Activated naive CD4-positive, alpha-beta T cell treated with anti-CD3 and anti-CD28 coated beads, Interleukin-2, amount 50 U/mL, for 72 hours (primary cell): ENCODE results near the gene GDAP1L1. TPM values are rescaled to one million over a fixed set of nuclear protein-coding genes. Genes with fewer than 3 reads are reported as not detected.
A peak's percentile ranks its signal among the peaks of the same experiment; 100 is the strongest.
"Not testable (repeated sequence)": the region's sequence is repeated elsewhere in the genome, so short reads cannot be mapped to it uniquely, and the experiment has no call there.

ENCODE experiments used
- ATAC-seq, 2 donors: fragments of 150-1000 bp; cut with Tn5 transposase; 2 replicates each; pipeline ENCODE4 v1.10.0; 2021; ENCODE audit warnings: mild to moderate bottlenecking in 2 of 2, moderate library complexity in 2 of 2
- DNase-seq, 2 donors: peaks; one replicate each; pipeline ENCODE4 v3.0.0; 2021 to 2022; ENCODE audit warnings: low spot score in 2 of 2
- H3K27ac Mint-ChIP-seq, 2 donors: one replicate each; pipeline ENCODE4 v1.8.0; 2022; ENCODE audit warnings: mild to moderate bottlenecking in 2 of 2, mixed read lengths in 2 of 2
- H3K36me3 Mint-ChIP-seq, 2 donors: one replicate each; pipeline ENCODE4 v1.8.0; 2022; ENCODE audit warnings: mixed read lengths in 2 of 2
- H3K9me3 Mint-ChIP-seq, 2 donors: one replicate each; pipeline ENCODE4 v1.8.0; 2022; ENCODE audit warnings: mixed read lengths in 2 of 2
- total RNA-seq, 2 donors: library from RNA; stranded (reverse); gene quantifications; one replicate each; pipeline ENCODE4 v1.2.3, GENCODE V29; 2022

The GDAP1L1 gene
- total RNA-seq, 2 donors from 2014 or later, result not detected

GRCh38 chr20:44233436-44234016, 13.6 kb upstream of the GDAP1L1 start:
- Mint-ChIP-seq H3K36me3 (no peaks in the 10 kb centered on the region), H3K27ac (no peak overlapping the region), H3K9me3 (no peaks in the 10 kb centered on the region)
- ATAC-seq (no peak), DNase-seq (no peak)

GRCh38 chr20:44234566-44235317, 12.4 kb upstream of the GDAP1L1 start:
- no peaks in the 10 kb centered on the region for H3K9me3 Mint-ChIP-seq
- ATAC-seq, result no peak
- no peaks in the 10 kb centered on the region for H3K36me3 Mint-ChIP-seq
- DNase-seq, result no peak
- H3K27ac Mint-ChIP-seq, result peak overlapping the region in 1 of 2 donors; percentile 31

- no peaks in the 10 kb centered on the region for H3K9me3 Mint-ChIP-seq
- no peaks in the 10 kb centered on the region for H3K36me3 Mint-ChIP-seq
- no peak for ATAC-seq
- DNase-seq, result no peak
- H3K27ac Mint-ChIP-seq, result no peak overlapping the region
These were observed 11.4 kb upstream of the GDAP1L1 start for GRCh38 chr20:44235702-44236101.

- ATAC-seq, H3K9me3 Mint-ChIP-seq, DNase-seq, H3K27ac Mint-ChIP-seq, H3K36me3 Mint-ChIP-seq: not testable (repeated sequence)
These were observed 10.3 kb upstream of the GDAP1L1 start for GRCh38 chr20:44236840-44237239.

GRCh38 chr20:44241796-44242195, 5.3 kb upstream of the GDAP1L1 start:
- peaks cover 0 to 9% of the 10 kb centered on the region in 2 donors for H3K36me3 Mint-ChIP-seq
- H3K9me3 Mint-ChIP-seq, result no peaks in the 10 kb centered on the region
- ATAC-seq, result no peak
- DNase-seq, result no peak
- H3K27ac Mint-ChIP-seq, result no peak overlapping the region

- ATAC-seq, result no peak
- Mint-ChIP-seq H3K9me3 (no peaks in the 10 kb centered on the region), H3K36me3 (peaks cover 0 to 9% of the 10 kb centered on the region in 2 donors), H3K27ac (no peak overlapping the region)
- no peak for DNase-seq
These were observed 1.1 kb upstream of the GDAP1L1 start for GRCh38 chr20:44245977-44246376.

- H3K36me3 Mint-ChIP-seq, result peaks cover 0 to 9% of the 10 kb centered on the region in 2 donors
- DNase-seq (peak in 1 of 2 donors; percentile 43), ATAC-seq (peak in 1 of 2 donors; percentile 40)
- no peak overlapping the region for H3K27ac Mint-ChIP-seq
- H3K9me3 Mint-ChIP-seq, result no peaks in the 10 kb centered on the region
These were observed 690 bp downstream of the GDAP1L1 start for GRCh38 chr20:44247586-44248409.

GRCh38 chr20:44248410-44248759, 1.3 kb downstream of the GDAP1L1 start:
- DNase-seq (no peak), ATAC-seq (no peak)
- H3K27ac Mint-ChIP-seq, result no peak overlapping the region
- no peaks in the 10 kb centered on the region for H3K9me3 Mint-ChIP-seq
- peaks cover 0 to 9% of the 10 kb centered on the region in 2 donors for H3K36me3 Mint-ChIP-seq

GRCh38 chr20:44251284-44251683, 4.2 kb downstream of the GDAP1L1 start:
- ATAC-seq, result no peak
- DNase-seq, result no peak
- no peaks in the 10 kb centered on the region for H3K9me3 Mint-ChIP-seq
- H3K36me3 Mint-ChIP-seq, result peaks cover 0 to 4% of the 10 kb centered on the region in 2 donors
- H3K27ac Mint-ChIP-seq, result no peak overlapping the region

- no peak for ATAC-seq
These were observed 6.4 kb downstream of the GDAP1L1 start for GRCh38 chr20:44253528-44253927.

GRCh38 chr20:44254073-44254472, 7.0 kb downstream of the GDAP1L1 start:
- Mint-ChIP-seq H3K36me3 (no peaks in the 10 kb centered on the region), H3K9me3 (no peaks in the 10 kb centered on the region), H3K27ac (no peak overlapping the region)
- ATAC-seq (no peak), DNase-seq (no peak)

More at GRCh38 chr20:44253528-44253927, 6.4 kb downstream of the GDAP1L1 start:
- DNase-seq, result no peak
- Mint-ChIP-seq H3K36me3 (no peaks in the 10 kb centered on the region), H3K27ac (no peak overlapping the region), H3K9me3 (no peaks in the 10 kb centered on the region)

- DNase-seq, result no peak
- no peak overlapping the region for H3K27ac Mint-ChIP-seq
- no peaks in the 10 kb centered on the region for H3K9me3 Mint-ChIP-seq
- no peak for ATAC-seq
- no peaks in the 10 kb centered on the region for H3K36me3 Mint-ChIP-seq
These were observed 8.8 kb downstream of the GDAP1L1 start for GRCh38 chr20:44255942-44256341.

GRCh38 chr20:44256961-44257360, 9.9 kb downstream of the GDAP1L1 start:
- no peak for DNase-seq
- Mint-ChIP-seq H3K36me3 (no peaks in the 10 kb centered on the region), H3K27ac (no peak overlapping the region), H3K9me3 (no peaks in the 10 kb centered on the region)
- ATAC-seq, result no peak

GRCh38 chr20:44258226-44258890, 11.2 kb downstream of the GDAP1L1 start:
- DNase-seq, result no peak
- H3K27ac Mint-ChIP-seq, result no peak overlapping the region
- no peak for ATAC-seq
- no peaks in the 10 kb centered on the region for H3K36me3 Mint-ChIP-seq
- H3K9me3 Mint-ChIP-seq, result no peaks in the 10 kb centered on the region

- Mint-ChIP-seq H3K9me3 (no peaks in the 10 kb centered on the region), H3K27ac (no peak overlapping the region), H3K36me3 (no peaks in the 10 kb centered on the region)
- ATAC-seq, result no peak
- no peak for DNase-seq
These were observed 17.2 kb downstream of the GDAP1L1 start for GRCh38 chr20:44264287-44264686.

- H3K36me3 Mint-ChIP-seq, result no peaks in the 10 kb centered on the region
- peak overlapping the region in 1 of 2 donors; percentile 67 for H3K27ac Mint-ChIP-seq
- DNase-seq (no peak), ATAC-seq (no peak)
- no peaks in the 10 kb centered on the region for H3K9me3 Mint-ChIP-seq
These were observed 21.7 kb downstream of the GDAP1L1 start for GRCh38 chr20:44268802-44269201.
